ENCODE data around the gene SOX14. TPM values are rescaled to one million over a fixed set of nuclear protein-coding genes. Genes with fewer than 3 reads are reported as not detected.

SOX14 gene
- total RNA-seq, 1 donor from 2014 or later: 19.7 TPM

GRCh38 chr3:137792626-137793271 is 28.6 kb downstream of the SOX14 start:
- Mint-ChIP-seq H3K27me3 (ENCODE audit: unreplicated experiment) (no peaks in the 10 kb centered on the region), H3K36me3 (ENCODE audit: low read depth, unreplicated experiment) (no peaks in the 10 kb centered on the region), H3K4me1 (ENCODE audit: unreplicated experiment) (peaks cover 6% of the 10 kb centered on the region), H3K9me3 (ENCODE audit: unreplicated experiment) (no peaks in the 10 kb centered on the region), H3K4me3 (ENCODE audit: unreplicated experiment) (no peak overlapping the region), H3K27ac (ENCODE audit: unreplicated experiment) (no peak overlapping the region)
- peak; percentile 57 for DNase-seq (ENCODE audit: low spot score)
- TF ChIP-seq CTCF (IDR thresholded peaks at IDR 0.05; ENCODE audit: unreplicated experiment): peak; percentile 60

GRCh38 chr3:137796993-137797392 is 32.9 kb downstream of the SOX14 start:
- Mint-ChIP-seq H3K4me3 (ENCODE audit: unreplicated experiment) (no peak overlapping the region), H3K27me3 (ENCODE audit: unreplicated experiment) (peaks cover 6% of the 10 kb centered on the region), H3K9me3 (ENCODE audit: unreplicated experiment) (no peaks in the 10 kb centered on the region), H3K27ac (ENCODE audit: unreplicated experiment) (no peak overlapping the region), H3K4me1 (ENCODE audit: unreplicated experiment) (peaks cover 20% of the 10 kb centered on the region), H3K36me3 (ENCODE audit: low read depth, unreplicated experiment) (peaks cover 5% of the 10 kb centered on the region)
- TF ChIP-seq CTCF (IDR thresholded peaks at IDR 0.05; ENCODE audit: unreplicated experiment): no peak
- no peak for DNase-seq (ENCODE audit: low spot score)

GRCh38 chr3:137803215-137803614 is 39.1 kb downstream of the SOX14 start:
- DNase-seq (ENCODE audit: low spot score): no peak
- no peak overlapping the region for H3K27ac Mint-ChIP-seq (ENCODE audit: unreplicated experiment)
- no peak overlapping the region for H3K4me3 Mint-ChIP-seq (ENCODE audit: unreplicated experiment)
- no peak for TF ChIP-seq CTCF (IDR thresholded peaks at IDR 0.05; ENCODE audit: unreplicated experiment)
- peaks cover 9% of the 10 kb centered on the region for H3K4me1 Mint-ChIP-seq (ENCODE audit: unreplicated experiment)
- H3K9me3 Mint-ChIP-seq (ENCODE audit: unreplicated experiment): no peaks in the 10 kb centered on the region
- peaks cover 6% of the 10 kb centered on the region for H3K27me3 Mint-ChIP-seq (ENCODE audit: unreplicated experiment)
- peaks cover 5% of the 10 kb centered on the region for H3K36me3 Mint-ChIP-seq (ENCODE audit: low read depth, unreplicated experiment)

- H3K9me3 Mint-ChIP-seq (ENCODE audit: unreplicated experiment): no peaks in the 10 kb centered on the region
- H3K4me3 Mint-ChIP-seq (ENCODE audit: unreplicated experiment): no peak overlapping the region
- no peak overlapping the region for H3K27ac Mint-ChIP-seq (ENCODE audit: unreplicated experiment)
- H3K4me1 Mint-ChIP-seq (ENCODE audit: unreplicated experiment): peaks cover 8% of the 10 kb centered on the region
- no peaks in the 10 kb centered on the region for H3K36me3 Mint-ChIP-seq (ENCODE audit: low read depth, unreplicated experiment)
- no peaks in the 10 kb centered on the region for H3K27me3 Mint-ChIP-seq (ENCODE audit: unreplicated experiment)
- TF ChIP-seq CTCF (IDR thresholded peaks at IDR 0.05; ENCODE audit: unreplicated experiment): no peak
- DNase-seq (ENCODE audit: low spot score): no peak
These were observed 43.9 kb downstream of the SOX14 start for GRCh38 chr3:137807998-137808397.

GRCh38 chr3:137809509-137809908 is 45.4 kb downstream of the SOX14 start:
- no peak overlapping the region for H3K27ac Mint-ChIP-seq (ENCODE audit: unreplicated experiment)
- no peaks in the 10 kb centered on the region for H3K27me3 Mint-ChIP-seq (ENCODE audit: unreplicated experiment)
- DNase-seq (ENCODE audit: low spot score): no peak
- H3K4me3 Mint-ChIP-seq (ENCODE audit: unreplicated experiment): no peak overlapping the region
- no peaks in the 10 kb centered on the region for H3K36me3 Mint-ChIP-seq (ENCODE audit: low read depth, unreplicated experiment)
- TF ChIP-seq CTCF (IDR thresholded peaks at IDR 0.05; ENCODE audit: unreplicated experiment): no peak
- H3K4me1 Mint-ChIP-seq (ENCODE audit: unreplicated experiment): peaks cover 8% of the 10 kb centered on the region
- H3K9me3 Mint-ChIP-seq (ENCODE audit: unreplicated experiment): no peaks in the 10 kb centered on the region
